Measurements from ENCODE around the gene TRAPPC5.

DNA sequence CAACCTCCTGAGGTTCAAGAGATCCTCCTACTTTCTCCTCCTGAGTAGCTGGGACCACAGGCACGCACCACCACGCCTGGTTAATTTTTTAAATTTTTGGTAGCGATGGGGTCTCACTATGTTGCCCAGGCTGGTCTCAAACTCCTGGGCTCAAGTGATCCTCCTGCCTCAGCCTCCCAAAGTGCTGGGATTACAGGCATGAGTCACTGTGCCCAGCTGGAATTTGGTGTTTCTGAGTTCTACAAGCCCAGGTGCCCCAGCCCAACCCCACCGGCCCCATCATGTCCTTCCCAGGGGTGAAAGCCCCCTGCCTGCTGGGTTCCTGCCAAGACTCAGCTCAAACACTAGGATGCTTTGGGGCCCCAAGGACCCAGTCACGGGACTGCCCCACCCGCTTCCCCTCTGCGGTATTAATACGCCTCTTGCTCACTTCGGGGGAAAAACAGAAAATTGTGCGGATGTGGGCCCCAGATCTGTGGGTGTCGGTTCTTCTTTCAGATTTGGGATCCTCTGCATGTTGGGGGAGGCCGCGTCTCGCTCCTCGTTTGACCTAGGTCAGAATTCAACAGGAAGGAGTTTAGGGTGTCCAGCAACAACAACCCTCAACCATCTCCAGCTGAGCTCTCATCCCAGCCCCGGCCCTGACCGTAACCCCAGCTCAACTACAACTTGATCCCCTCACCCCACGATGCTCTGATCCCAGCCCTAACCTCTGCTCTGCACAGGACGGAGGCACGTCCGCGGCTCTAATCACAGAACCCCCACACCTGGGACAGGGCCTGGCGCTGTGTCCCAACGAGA, 25.0 kb downstream of the TRAPPC5 start:
- TF ChIP-seq, protein P1, sequence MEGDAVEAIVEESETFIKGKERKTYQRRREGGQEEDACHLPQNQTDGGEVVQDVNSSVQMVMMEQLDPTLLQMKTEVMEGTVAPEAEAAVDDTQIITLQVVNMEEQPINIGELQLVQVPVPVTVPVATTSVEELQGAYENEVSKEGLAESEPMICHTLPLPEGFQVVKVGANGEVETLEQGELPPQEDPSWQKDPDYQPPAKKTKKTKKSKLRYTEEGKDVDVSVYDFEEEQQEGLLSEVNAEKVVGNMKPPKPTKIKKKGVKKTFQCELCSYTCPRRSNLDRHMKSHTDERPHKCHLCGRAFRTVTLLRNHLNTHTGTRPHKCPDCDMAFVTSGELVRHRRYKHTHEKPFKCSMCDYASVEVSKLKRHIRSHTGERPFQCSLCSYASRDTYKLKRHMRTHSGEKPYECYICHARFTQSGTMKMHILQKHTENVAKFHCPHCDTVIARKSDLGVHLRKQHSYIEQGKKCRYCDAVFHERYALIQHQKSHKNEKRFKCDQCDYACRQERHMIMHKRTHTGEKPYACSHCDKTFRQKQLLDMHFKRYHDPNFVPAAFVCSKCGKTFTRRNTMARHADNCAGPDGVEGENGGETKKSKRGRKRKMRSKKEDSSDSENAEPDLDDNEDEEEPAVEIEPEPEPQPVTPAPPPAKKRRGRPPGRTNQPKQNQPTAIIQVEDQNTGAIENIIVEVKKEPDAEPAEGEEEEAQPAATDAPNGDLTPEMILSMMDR (IDR thresholded peaks at IDR 0.05), result no peak
- TF ChIP-seq POLR2A (IDR thresholded peaks at IDR 0.05), result no peak

Data from thyroid gland (tissue), 4 donors.